VCaP (cell line): ENCODE measurements around the gene DNAH3.
"Not testable (repeated sequence)": the region's sequence is repeated elsewhere in the genome, so short reads cannot be mapped to it uniquely, and the experiment has no call there.

ENCODE experiments used
- H3K27ac ChIP-seq: fragments of 450-650 bp; 2 replicates; pipeline ENCODE4 v1.5.1; 2017
- TF ChIP-seq, protein P1 (sequence below): fragments of 450-650 bp; conservative IDR thresholded peaks from 2 replicates; pipeline ENCODE4 v1.5.1; 2017; ENCODE audit warnings: mild to moderate bottlenecking, moderate library complexity

Gene DNAH3, protein sequence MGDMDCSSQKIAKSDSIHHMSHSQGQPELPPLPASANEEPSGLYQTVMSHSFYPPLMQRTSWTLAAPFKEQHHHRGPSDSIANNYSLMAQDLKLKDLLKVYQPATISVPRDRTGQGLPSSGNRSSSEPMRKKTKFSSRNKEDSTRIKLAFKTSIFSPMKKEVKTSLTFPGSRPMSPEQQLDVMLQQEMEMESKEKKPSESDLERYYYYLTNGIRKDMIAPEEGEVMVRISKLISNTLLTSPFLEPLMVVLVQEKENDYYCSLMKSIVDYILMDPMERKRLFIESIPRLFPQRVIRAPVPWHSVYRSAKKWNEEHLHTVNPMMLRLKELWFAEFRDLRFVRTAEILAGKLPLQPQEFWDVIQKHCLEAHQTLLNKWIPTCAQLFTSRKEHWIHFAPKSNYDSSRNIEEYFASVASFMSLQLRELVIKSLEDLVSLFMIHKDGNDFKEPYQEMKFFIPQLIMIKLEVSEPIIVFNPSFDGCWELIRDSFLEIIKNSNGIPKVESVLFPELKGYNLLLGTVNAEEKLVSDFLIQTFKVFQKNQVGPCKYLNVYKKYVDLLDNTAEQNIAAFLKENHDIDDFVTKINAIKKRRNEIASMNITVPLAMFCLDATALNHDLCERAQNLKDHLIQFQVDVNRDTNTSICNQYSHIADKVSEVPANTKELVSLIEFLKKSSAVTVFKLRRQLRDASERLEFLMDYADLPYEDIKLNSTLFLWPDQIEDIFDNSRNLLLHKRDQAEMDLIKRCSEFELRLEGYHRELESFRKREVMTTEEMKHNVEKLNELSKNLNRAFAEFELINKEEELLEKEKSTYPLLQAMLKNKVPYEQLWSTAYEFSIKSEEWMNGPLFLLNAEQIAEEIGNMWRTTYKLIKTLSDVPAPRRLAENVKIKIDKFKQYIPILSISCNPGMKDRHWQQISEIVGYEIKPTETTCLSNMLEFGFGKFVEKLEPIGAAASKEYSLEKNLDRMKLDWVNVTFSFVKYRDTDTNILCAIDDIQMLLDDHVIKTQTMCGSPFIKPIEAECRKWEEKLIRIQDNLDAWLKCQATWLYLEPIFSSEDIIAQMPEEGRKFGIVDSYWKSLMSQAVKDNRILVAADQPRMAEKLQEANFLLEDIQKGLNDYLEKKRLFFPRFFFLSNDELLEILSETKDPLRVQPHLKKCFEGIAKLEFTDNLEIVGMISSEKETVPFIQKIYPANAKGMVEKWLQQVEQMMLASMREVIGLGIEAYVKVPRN (N-terminal part only)

DNA sequence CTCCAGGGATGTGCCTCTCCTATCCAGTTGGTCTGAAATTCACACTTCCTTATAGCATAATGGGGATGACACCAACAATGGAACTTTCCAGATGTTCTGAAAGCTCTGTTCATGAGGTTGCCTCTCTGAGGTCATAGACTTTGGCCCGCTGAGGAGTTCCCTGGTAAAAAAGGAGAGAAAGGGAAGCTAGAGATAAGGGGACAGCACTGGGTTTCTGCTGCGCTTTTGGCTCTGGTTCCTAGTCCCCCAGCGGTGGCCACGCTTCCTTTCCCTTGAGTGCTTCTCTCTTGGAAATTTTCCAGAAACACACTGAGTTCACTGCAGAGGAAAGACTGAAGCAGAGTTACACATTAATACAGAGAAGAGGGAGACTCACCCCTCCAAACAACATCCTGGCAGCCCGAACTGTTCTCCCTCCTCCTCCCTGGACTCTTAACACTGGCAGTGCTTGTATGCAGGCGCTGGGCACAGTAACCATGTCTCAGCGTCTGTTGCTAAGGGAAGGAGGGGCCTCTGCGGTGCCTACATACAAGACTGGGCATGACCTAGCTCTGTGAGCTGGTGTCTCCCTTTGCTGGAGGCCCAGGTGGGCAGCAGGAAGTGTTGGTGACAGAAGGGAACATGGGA is at the start of gene DNAH3:
Gene DNAH3 (minus strand): TSS at position 472 of the 627 bp plus-strand sequence. CDS start 527 bp downstream, outside the sequence.
- TF ChIP-seq, protein P1, sequence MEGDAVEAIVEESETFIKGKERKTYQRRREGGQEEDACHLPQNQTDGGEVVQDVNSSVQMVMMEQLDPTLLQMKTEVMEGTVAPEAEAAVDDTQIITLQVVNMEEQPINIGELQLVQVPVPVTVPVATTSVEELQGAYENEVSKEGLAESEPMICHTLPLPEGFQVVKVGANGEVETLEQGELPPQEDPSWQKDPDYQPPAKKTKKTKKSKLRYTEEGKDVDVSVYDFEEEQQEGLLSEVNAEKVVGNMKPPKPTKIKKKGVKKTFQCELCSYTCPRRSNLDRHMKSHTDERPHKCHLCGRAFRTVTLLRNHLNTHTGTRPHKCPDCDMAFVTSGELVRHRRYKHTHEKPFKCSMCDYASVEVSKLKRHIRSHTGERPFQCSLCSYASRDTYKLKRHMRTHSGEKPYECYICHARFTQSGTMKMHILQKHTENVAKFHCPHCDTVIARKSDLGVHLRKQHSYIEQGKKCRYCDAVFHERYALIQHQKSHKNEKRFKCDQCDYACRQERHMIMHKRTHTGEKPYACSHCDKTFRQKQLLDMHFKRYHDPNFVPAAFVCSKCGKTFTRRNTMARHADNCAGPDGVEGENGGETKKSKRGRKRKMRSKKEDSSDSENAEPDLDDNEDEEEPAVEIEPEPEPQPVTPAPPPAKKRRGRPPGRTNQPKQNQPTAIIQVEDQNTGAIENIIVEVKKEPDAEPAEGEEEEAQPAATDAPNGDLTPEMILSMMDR = no peak
- no peak within 1 kb of the TSS for H3K27ac ChIP-seq

DNA sequence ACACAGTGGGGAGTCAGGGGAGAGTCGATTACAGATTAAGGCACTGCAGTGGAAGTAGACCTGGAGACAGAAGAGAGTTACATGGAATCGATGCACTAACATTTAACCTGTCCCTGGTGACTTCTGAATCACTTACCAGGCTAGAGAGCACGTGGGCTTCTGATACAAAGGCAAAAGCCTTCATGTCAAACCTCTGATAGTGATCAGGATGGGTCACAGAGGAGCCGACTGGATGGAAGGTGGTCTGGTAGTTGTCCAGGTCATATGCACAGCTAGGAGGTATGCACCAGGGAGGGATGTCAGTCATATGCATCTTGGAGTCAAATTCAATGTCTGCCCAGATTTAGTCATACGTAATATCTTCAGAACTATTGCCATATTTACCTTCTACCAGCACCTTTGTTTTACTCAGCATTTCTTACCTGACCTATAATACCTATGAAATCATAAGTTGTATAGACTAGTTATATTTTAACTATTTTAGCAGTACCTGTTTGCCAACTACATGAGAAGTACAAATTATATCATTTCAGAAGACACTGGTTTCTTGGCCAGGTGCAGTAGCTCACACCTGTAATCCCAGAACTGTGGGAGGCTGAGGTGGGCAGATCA is 49.1 kb upstream of the DNAH3 start:
- TF ChIP-seq, protein P1 = no peak
- no peak overlapping the region for H3K27ac ChIP-seq

DNA sequence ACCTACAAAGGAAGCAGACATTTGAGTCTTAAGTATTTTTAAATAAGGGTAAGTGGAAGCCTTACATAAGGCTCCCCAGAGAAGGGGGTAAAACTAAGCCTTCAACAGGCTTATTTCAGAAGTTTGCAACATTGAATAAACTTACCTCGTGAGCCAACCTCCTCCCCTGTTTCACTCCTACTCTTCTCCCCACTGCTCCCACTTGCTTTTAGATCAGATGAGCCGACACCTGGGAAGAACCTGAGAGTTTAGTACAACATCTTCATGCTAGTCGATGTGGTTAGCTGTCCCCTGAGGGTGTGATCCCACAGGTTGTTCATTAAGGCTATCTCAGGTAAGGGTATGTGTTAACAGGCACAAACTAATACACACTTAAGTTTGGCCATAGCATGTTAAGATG is 47.0 kb upstream of the DNAH3 start:
- TF ChIP-seq, protein P1 = no peak
- H3K27ac ChIP-seq = no peak overlapping the region

DNA sequence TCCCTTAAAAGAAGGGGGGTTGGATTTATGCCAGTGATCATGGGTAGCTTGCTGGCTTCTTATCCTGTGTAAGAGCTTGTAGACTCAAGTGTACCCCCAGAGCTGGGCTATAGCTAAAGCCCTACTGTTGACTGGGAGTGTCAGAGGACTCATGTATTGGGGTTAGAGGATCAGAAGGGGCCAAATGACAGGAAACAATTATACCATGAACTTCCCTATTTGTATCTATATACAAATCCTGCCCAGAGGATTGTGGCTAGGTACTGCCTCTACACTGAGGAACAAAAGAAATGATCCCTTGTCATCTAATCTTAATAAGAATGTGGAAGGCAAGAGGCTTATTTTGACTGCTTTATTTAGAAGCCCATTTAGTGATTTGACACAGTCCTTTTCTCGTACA is 46.5 kb upstream of the DNAH3 start:
- H3K27ac ChIP-seq = no peak overlapping the region
- TF ChIP-seq, protein P1 = no peak

DNA sequence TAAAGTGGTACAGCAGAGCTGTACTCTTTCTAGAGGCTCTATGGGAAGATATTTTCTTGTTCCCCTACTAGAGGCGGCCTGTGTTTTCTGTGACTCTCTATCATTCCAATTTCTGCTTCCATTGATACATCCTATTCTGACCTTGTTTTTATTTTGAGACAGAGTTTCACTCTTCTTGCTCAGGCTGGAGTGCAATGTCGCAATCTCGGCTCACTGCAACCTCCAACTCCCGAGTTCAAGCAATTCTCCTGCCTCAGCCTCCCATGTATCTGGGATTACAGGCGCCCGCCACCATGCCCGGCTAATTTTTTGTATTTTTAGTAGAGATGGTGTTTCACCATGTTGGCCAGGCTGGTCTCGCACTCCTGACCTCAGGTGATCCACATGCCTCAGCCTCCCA is 44.7 kb upstream of the DNAH3 start:
- H3K27ac ChIP-seq = not testable (repeated sequence)

DNA sequence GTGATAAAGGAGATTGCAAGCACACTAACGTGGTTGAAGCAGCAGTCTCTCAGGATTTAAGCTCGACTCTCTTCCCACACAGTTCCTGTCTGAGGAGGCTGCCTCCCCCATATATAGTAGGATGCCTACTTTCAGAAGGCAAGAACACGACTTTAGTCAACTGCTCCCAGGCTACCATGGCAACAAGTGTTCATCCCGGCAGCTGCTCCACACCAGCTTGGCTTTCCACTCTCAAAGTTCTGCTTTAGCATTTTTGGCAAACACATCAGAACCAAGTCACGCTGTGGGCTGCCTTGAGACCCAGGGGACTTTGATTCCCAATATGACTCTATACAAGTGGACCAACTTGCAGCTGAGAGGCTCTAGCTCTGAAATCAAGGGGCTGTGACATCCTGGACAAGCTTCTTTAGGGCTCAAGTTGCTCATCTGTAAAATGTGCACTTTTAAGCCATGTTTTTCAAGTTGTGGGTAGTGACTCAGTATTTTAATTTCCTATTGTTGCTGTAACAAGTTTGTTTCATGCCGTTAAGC is 44.2 kb upstream of the DNAH3 start:
- no peak overlapping the region for H3K27ac ChIP-seq
- TF ChIP-seq, protein P1 = no peak

DNA sequence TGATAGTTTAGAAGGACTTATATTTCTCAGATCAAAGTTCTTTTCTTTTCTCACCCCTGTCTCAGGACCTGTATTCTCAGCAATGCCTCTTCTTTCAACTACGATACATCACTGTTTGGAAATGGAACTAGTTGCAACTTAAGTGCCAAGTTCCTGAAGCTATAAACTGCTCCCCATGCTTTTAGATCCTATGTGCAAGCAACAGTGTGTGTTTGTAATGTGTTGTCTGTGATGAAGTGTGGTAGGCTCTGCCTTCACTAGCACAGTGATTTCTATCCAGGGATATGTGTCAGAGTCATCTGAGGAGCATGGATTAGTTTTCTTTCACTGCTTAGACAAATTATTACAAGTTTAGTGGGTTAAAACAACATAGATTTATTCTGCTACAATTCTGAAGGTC is 42.3 kb upstream of the DNAH3 start:
- TF ChIP-seq, protein P1 = no peak
- no peak overlapping the region for H3K27ac ChIP-seq
